Heart left ventricle (tissue), 16 donors: ENCODE data around the gene PMEPA1. TPM values are rescaled to one million over a fixed set of nuclear protein-coding genes. Genes with fewer than 3 reads are reported as not detected.

Experiments used
- ATAC-seq, 4 donors: fragments of 200-7000 bp; cut with Tn5 transposase; one replicate each; pipeline ENCODE4 v1.9.1; 2020 to 2022; ENCODE audit warnings: moderate library complexity in 4 of 4, mild to moderate bottlenecking in 3 of 4, moderate number of reproducible peaks in 1 of 4
- DNase-seq, 5 donors: peaks; one replicate each; pipeline ENCODE4 v3.0.0-alpha.2; 2020
- H3K27ac ChIP-seq, 12 donors: fragments of 200-600 bp; sonication (generic) in 4 of 12; one replicate each; pipeline versions ENCODE4 v1.5.0 to v1.8.0; 2016 to 2022; ENCODE audit warnings: mild to moderate bottlenecking in 2 of 12
- H3K27me3 ChIP-seq, 9 donors: fragments of 200-600 bp; sonication (generic) in 2 of 9; one replicate each; pipeline versions ENCODE4 v1.5.1 to v1.8.0; 2016 to 2022; ENCODE audit warnings: mild to moderate bottlenecking in 3 of 9
- H3K36me3 ChIP-seq, 9 donors: fragments of 200-600 bp; sonication (generic) in 2 of 9; one replicate each; pipeline versions ENCODE4 v1.5.0 to v1.8.0; 2018 to 2022; ENCODE audit warnings: mild to moderate bottlenecking in 2 of 9
- H3K4me1 ChIP-seq, 12 donors: fragments of 200-600 bp; sonication (generic) in 4 of 12; one replicate each; pipeline versions ENCODE4 v1.5.0 to v1.8.0; 2016 to 2022; ENCODE audit warnings: mild to moderate bottlenecking in 3 of 12
- H3K4me3 ChIP-seq, 12 donors: fragments of 200-600 bp; sonication (generic) in 4 of 12; one replicate each; pipeline versions ENCODE4 v1.5.0 to v1.8.0; 2017 to 2022; ENCODE audit warnings: mild to moderate bottlenecking in 9 of 12, moderate library complexity in 4 of 12
- H3K9me3 ChIP-seq, 12 donors: fragments of 200-600 bp; sonication (generic) in 4 of 12; one replicate each; pipeline versions ENCODE4 v1.5.0 to v1.8.0; 2016 to 2022; ENCODE audit warnings: mild to moderate bottlenecking in 1 of 12
- POLR2A ChIP-seq, 2 donors: fragments of 450-650 bp; IDR thresholded peaks; one replicate each; pipeline ENCODE4 v1.6.1; 2017; ENCODE audit warnings: antibody characterized with exemption in 2 of 2, mild to moderate bottlenecking in 2 of 2, moderate library complexity in 2 of 2
- WGBS, 4 donors: extraction: QIAGEN DNeasy Blood & Tissue Kit in 2 of 4; methylation state at CpG; one replicate each; pipeline versions ENCODE4 v1.1.5 to v1.1.7; 2013 to 2018; 5-methylcytosine and 5-hydroxymethylcytosine counted together
- intact Hi-C, 10 donors: fragments of 100-400 bp; cut with DNase I; formaldehyde crosslinking; loops; one replicate each; pipeline versions ENCODE4 v1.11.1 to v1.14.2; 2022
- polyA plus RNA-seq, 2 donors: library from polyadenylated mRNA; stranded (reverse); fragments of 200-250 nt; gene quantifications; one replicate each; pipeline ENCODE4 v1.2.3, GENCODE V29; 2013
- total RNA-seq, 9 donors: library from RNA; depleted of rRNA in 2 of 9; stranded (reverse); fragments of >200 nt in 2 of 9; fragmentation: NEBNext Ultra II Directional in 3 of 9; extraction: Animal tissue kit (Norgen Biotek cat#: 25700) in 3 of 9; gene quantifications; one replicate each; pipeline versions ENCODE4 v1.1.0 to v1.2.4, GENCODE V29; 2016 to 2023
- TF ChIP-seq, protein P1 (sequence below), 12 donors: fragments of 200-600 bp; sonication (generic) in 4 of 12; IDR thresholded peaks; one replicate each; pipeline versions ENCODE4 v1.5.0 to v1.8.0; 2018 to 2022; ENCODE audit warnings: antibody characterized with exemption in 12 of 12, mild to moderate bottlenecking in 5 of 12
- donor health status: ischemic (EF 13 %, LVEDD 7.1; RV severe dilation, severe dysfunction).
- donor health status: healthy with polysubstance abuse.
- donor health status: DM: no; HTN: yes; CAD: no.
- donor health status: DM: no; HTN: no; CAD: no.
- donor health status: ischemic (EF 25% LVEDD 6.9; RV normal size, moderate dysfunction).
- donor health status: ischemic (EF 25% LVEDD 5.7; RV mildly dilated, moderate dysfunction).
- donor health status: healthy.
- donor health status: DM: yes; HTN: yes; CAD: no.
- donor health status: ischemic (EF 35%, LVEDD 5.7; RV mildly dilated, moderate dysfunction).
- donor health status: nonischemic (EF 11% LVEDD 7.7; RV severe dilation, severe dysfunction).
- donor health status: DM: yes; HTN: yes; CAD: no.
- donor health status: PGD.
- donor health status: ischemic (EF 29% LVEDD 5.4; RV normal size, mild dysfunction).
- donor health status: nonischemic (EF 23%, LVEDD 6.1; RV moderate dilation, normal function).

The PMEPA1 gene
- total and polyA plus RNA-seq, 11 donors: 12.6 to 115 (median 30.0) TPM

DNA sequence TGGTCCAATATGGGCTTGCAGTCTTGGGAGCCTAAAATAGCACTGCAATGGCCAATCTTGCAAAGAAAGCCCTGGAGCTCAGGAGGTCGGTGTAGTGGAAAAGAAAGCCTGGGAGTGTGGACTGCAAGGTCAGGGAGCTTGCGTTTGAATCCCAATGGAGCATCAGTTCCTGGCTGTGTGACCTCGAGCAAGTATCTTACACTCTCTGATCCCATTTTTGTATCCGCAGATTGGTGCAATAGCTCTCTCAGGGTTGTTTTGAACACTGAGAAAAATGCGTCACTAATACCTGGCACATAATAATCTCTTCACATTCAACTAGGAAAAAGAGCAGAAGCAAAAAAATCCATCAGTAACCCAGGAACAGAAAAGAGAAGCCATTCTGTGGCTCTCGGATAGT, 7.3 kb downstream of the PMEPA1 start:
- Histone ChIP-seq H3K27ac (no peak overlapping the region), H3K27me3 (no peaks in the 10 kb centered on the region), H3K4me1 (peaks cover 0 to 79% (median 11%) of the 10 kb centered on the region in 12 donors), H3K9me3 (no peaks in the 10 kb centered on the region), H3K36me3 (no peaks in the 10 kb centered on the region), H3K4me3 (no peak overlapping the region)
- DNase-seq (no peak), ATAC-seq (no peak)
- WGBS, 4 donors: 71 to 83% (median 76%) methylated on average over 6 of the region's 6 CpGs
- intact Hi-C loops: no loop called here
- TF ChIP-seq, protein P1, sequence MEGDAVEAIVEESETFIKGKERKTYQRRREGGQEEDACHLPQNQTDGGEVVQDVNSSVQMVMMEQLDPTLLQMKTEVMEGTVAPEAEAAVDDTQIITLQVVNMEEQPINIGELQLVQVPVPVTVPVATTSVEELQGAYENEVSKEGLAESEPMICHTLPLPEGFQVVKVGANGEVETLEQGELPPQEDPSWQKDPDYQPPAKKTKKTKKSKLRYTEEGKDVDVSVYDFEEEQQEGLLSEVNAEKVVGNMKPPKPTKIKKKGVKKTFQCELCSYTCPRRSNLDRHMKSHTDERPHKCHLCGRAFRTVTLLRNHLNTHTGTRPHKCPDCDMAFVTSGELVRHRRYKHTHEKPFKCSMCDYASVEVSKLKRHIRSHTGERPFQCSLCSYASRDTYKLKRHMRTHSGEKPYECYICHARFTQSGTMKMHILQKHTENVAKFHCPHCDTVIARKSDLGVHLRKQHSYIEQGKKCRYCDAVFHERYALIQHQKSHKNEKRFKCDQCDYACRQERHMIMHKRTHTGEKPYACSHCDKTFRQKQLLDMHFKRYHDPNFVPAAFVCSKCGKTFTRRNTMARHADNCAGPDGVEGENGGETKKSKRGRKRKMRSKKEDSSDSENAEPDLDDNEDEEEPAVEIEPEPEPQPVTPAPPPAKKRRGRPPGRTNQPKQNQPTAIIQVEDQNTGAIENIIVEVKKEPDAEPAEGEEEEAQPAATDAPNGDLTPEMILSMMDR (IDR thresholded peaks at IDR 0.05): no peak
- no peak for TF ChIP-seq POLR2A (IDR thresholded peaks at IDR 0.05)

DNA sequence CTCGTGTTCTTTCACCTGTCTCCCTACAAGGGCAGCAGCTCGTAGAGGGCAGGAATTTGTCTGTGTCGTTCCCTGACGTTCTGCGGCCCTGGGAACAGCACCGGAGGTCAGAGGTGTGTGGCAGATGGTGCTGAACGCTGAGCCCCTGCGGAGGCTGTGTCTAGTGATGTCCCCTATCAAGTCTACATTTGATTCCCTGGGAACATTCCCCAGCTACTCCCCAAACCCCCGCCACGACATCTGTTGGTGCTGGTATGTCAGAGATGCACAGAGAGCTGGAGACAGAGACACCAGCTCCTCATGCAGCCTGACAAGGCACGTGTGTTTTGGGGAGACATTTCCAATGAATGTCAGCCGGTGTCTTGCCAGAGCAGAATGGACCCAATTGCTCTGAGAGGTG, 7.7 kb downstream of the PMEPA1 start:
- TF ChIP-seq, protein P1 (IDR thresholded peaks at IDR 0.05): no peak
- TF ChIP-seq POLR2A (IDR thresholded peaks at IDR 0.05): no peak
- no peak overlapping the region for H3K4me3 ChIP-seq
- H3K27me3 ChIP-seq: no peaks in the 10 kb centered on the region
- no peaks in the 10 kb centered on the region for H3K36me3 ChIP-seq
- H3K27ac ChIP-seq: no peak overlapping the region
- H3K9me3 ChIP-seq: no peaks in the 10 kb centered on the region
- DNase-seq (no peak), ATAC-seq (no peak)
- intact Hi-C loops: no loop called here
- H3K4me1 ChIP-seq: peaks cover 0 to 79% (median 10%) of the 10 kb centered on the region in 12 donors
- WGBS, 4 donors: 71 to 81% (median 75%) methylated on average over 12 of the region's 12 CpGs

DNA sequence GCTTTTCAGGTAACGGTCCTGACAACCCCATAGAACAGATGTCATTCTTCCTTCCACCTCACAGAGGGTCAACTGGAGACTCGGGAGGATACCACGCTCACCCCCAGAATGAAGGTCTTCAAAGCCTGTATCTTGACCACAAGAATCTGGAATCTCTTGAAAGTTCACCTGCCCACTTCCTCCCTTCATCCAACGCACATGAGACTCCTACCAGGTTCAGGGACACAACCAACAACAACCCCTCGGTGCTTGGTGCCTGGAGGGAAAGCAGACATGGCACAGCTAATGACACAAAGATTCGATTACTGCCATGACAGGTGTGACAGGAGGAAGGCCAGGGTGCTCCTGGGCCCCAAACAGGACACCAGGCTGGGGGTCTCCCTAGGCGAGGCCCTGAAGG, 8.2 kb downstream of the PMEPA1 start:
- ATAC-seq (no peak), DNase-seq (no peak)
- no peak overlapping the region for H3K27ac ChIP-seq
- H3K4me1 ChIP-seq: peaks cover 0 to 78% (median 9%) of the 10 kb centered on the region in 12 donors
- H3K36me3 ChIP-seq: no peaks in the 10 kb centered on the region
- intact Hi-C loops: no loop called here
- TF ChIP-seq, protein P1 (IDR thresholded peaks at IDR 0.05): no peak
- TF ChIP-seq POLR2A (IDR thresholded peaks at IDR 0.05): no peak
- H3K27me3 ChIP-seq: no peaks in the 10 kb centered on the region
- 87 to 89% (median 88%) methylated on average over 6 to 7 of the region's 7 CpGs for WGBS, 4 donors
- no peaks in the 10 kb centered on the region for H3K9me3 ChIP-seq
- H3K4me3 ChIP-seq: no peak overlapping the region

DNA sequence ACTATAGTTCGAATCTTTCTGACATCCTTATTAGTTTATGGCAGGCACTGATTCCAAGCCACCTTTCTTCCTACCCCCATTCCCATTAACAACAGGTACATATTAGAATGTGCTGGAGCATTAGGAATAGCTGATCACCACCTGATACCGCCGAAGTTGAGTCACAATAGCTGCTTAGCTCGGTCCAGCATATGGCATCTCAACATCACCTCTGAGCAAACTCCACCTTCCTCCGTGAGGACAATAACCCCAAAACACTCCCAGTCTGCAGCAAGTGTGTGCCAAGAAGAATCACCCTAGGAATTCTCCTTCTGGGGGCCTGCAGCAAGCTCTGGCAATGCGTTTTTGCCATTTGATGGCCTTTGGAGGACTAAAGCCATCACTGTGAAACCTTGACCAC, 8.7 kb downstream of the PMEPA1 start:
- H3K4me1 ChIP-seq: peaks cover 0 to 79% (median 9%) of the 10 kb centered on the region in 12 donors
- ATAC-seq: no peak

More for the DNA sequence above, 8.7 kb downstream of the PMEPA1 start:
- whole genome bisulfite sequencing, 4 donors: 89 to 90% (median 89%) methylated on average over 6 of the region's 6 CpGs
- Histone ChIP-seq H3K4me3 (no peak overlapping the region), H3K36me3 (no peaks in the 10 kb centered on the region), H3K27me3 (no peaks in the 10 kb centered on the region), H3K9me3 (no peaks in the 10 kb centered on the region), H3K27ac (no peak overlapping the region)
- DNase-seq: no peak
- intact Hi-C loops: no loop called here
- TF ChIP-seq, protein P1 (IDR thresholded peaks at IDR 0.05): no peak
- no peak for TF ChIP-seq POLR2A (IDR thresholded peaks at IDR 0.05)
